Activated B cell treated with CpG ODN at 0.5 μM for 24 hours (primary cell): ENCODE measurements around the gene RAD51B. TPM values are rescaled to one million over a fixed set of nuclear protein-coding genes. Genes with fewer than 3 reads are reported as not detected.

Experiments
- ATAC-seq: fragments of 200-7000 bp; cut with Tn5 transposase; one replicate; pipeline ENCODE4 v1.10.0; 2021; ENCODE audit warnings: low read depth, mild to moderate bottlenecking, moderate library complexity
- CTCF ChIA-PET: fragments of 350-600 bp; sonication (Branson Sonifier 250); formaldehyde crosslinking; loops from one replicate; lab custom pipeline; 2021; ENCODE audit warnings: antibody characterized with exemption; lab: Charles Lee
- POLR2A ChIA-PET: fragments of 350-600 bp; sonication (Branson Sonifier 250); formaldehyde crosslinking; loops from one replicate; lab custom pipeline; 2021; ENCODE audit warnings: antibody characterized with exemption; lab: Charles Lee
- DNase-seq: peaks from one replicate; pipeline ENCODE4 v3.0.0; 2022
- H3K27ac Mint-ChIP-seq: one replicate; pipeline ENCODE4 v1.8.0; 2020; ENCODE audit warnings: mixed read lengths
- H3K27me3 Mint-ChIP-seq: one replicate; pipeline ENCODE4 v1.8.0; 2021; ENCODE audit warnings: mixed read lengths
- H3K36me3 Mint-ChIP-seq: one replicate; pipeline ENCODE4 v1.8.0; 2021; ENCODE audit warnings: low read depth, mixed read lengths
- H3K4me1 Mint-ChIP-seq: one replicate; pipeline ENCODE4 v1.8.0; 2021; ENCODE audit warnings: mixed read lengths
- H3K4me3 Mint-ChIP-seq: one replicate; pipeline ENCODE4 v1.8.0; 2020; ENCODE audit warnings: mild to moderate bottlenecking, mixed read lengths
- H3K9me3 Mint-ChIP-seq: one replicate; pipeline ENCODE4 v1.8.0; 2020; ENCODE audit warnings: mixed read lengths
- CTCF ChIP-seq: fragments of 200-600 bp; IDR thresholded peaks from one replicate; pipeline ENCODE4 v1.8.0; 2022; ENCODE audit warnings: antibody characterized with exemption, mild to moderate bottlenecking
- intact Hi-C: fragments of 100-400 bp; cut with micrococcal nuclease; formaldehyde crosslinking; loops from one replicate; pipeline ENCODE4 v1.15.1; 2024
- total RNA-seq: library from RNA; stranded (reverse); gene quantifications from 2 replicates; pipeline ENCODE4 v1.2.3, GENCODE V29; 2022

Gene RAD51B
- total RNA-seq, 1 donor from 2014 or later, result 53.9 TPM

GRCh38 chr14:68644101-68644500 is 824.5 kb downstream of the RAD51B start:
- intact Hi-C loops, result no loop called here
- H3K36me3 Mint-ChIP-seq, result peaks cover 8% of the 10 kb centered on the region
- no peak for DNase-seq
- TF ChIP-seq CTCF, result no peak
- ATAC-seq, result no peak
- H3K27me3 Mint-ChIP-seq, result no peaks in the 10 kb centered on the region
- ChIA-PET CTCF (interaction anchor here (1.4 kb wide), 1 partner anchor 11 kb away, joined by 4 read pairs; no protein-coding TSS in a partner anchor), POLR2A (interaction anchor here (1.9 kb wide), 1 partner anchor 15 kb away, joined by 11 read pairs; no protein-coding TSS in a partner anchor)
- no peaks in the 10 kb centered on the region for H3K4me1 Mint-ChIP-seq
- no peak overlapping the region for H3K27ac Mint-ChIP-seq
- H3K4me3 Mint-ChIP-seq, result no peak overlapping the region
- peaks cover 10% of the 10 kb centered on the region for H3K9me3 Mint-ChIP-seq

- DNase-seq (no peak), ATAC-seq (no peak)
- Mint-ChIP-seq H3K9me3 (peaks cover 10% of the 10 kb centered on the region), H3K27ac (no peak overlapping the region), H3K4me1 (no peaks in the 10 kb centered on the region), H3K27me3 (no peaks in the 10 kb centered on the region), H3K4me3 (no peak overlapping the region), H3K36me3 (peaks cover 7% of the 10 kb centered on the region)
- intact Hi-C loops, result no loop called here
- POLR2A ChIA-PET, result no interaction called here
- no peak for TF ChIP-seq CTCF
- CTCF ChIA-PET, result no interaction called here
These were observed 825.8 kb downstream of the RAD51B start for GRCh38 chr14:68645371-68645770.

- CTCF ChIA-PET, result interaction anchor here (0.7 kb wide), 1 partner anchor 15 kb away, joined by 3 read pairs; no protein-coding TSS in a partner anchor
- H3K9me3 Mint-ChIP-seq, result no peaks in the 10 kb centered on the region
- no peak for TF ChIP-seq CTCF
- POLR2A ChIA-PET, result interaction anchor here (0.8 to 1.3 kb wide), 3 partner anchors 13 to 143 kb away, joined by 3 read pairs; no protein-coding TSS in a partner anchor
- DNase-seq, result no peak
- no peaks in the 10 kb centered on the region for H3K4me1 Mint-ChIP-seq
- no peak overlapping the region for H3K27ac Mint-ChIP-seq
- ATAC-seq, result no peak
- H3K27me3 Mint-ChIP-seq, result no peaks in the 10 kb centered on the region
- intact Hi-C loops, result no loop called here
- no peak overlapping the region for H3K4me3 Mint-ChIP-seq
- H3K36me3 Mint-ChIP-seq, result no peaks in the 10 kb centered on the region
These were observed 830.1 kb downstream of the RAD51B start for GRCh38 chr14:68649476-68650189.

- no peak for DNase-seq
- H3K4me1 Mint-ChIP-seq, result peaks cover 5% of the 10 kb centered on the region
- H3K9me3 Mint-ChIP-seq, result no peaks in the 10 kb centered on the region
- ChIA-PET CTCF (interaction anchor here (0.7 kb wide), 1 partner anchor 14 kb away, joined by 3 read pairs; no protein-coding TSS in a partner anchor), POLR2A (no interaction called here)
- no peaks in the 10 kb centered on the region for H3K36me3 Mint-ChIP-seq
- intact Hi-C loops, result no loop called here
- no peak for ATAC-seq
- H3K27me3 Mint-ChIP-seq, result no peaks in the 10 kb centered on the region
- H3K27ac Mint-ChIP-seq, result no peak overlapping the region
- TF ChIP-seq CTCF, result no peak
- no peak overlapping the region for H3K4me3 Mint-ChIP-seq
These were observed 830.9 kb downstream of the RAD51B start for GRCh38 chr14:68650404-68650994.

- H3K36me3 Mint-ChIP-seq, result no peaks in the 10 kb centered on the region
- no peak overlapping the region for H3K27ac Mint-ChIP-seq
- peaks cover 11% of the 10 kb centered on the region for H3K4me1 Mint-ChIP-seq
- DNase-seq, result no peak
- CTCF ChIA-PET, result no interaction called here
- H3K4me3 Mint-ChIP-seq, result no peak overlapping the region
- POLR2A ChIA-PET, result interaction anchor here (0.6 kb wide), 1 partner anchor 10 kb away, joined by 4 read pairs; no protein-coding TSS in a partner anchor
- no peak for ATAC-seq
- TF ChIP-seq CTCF, result no peak
- no peaks in the 10 kb centered on the region for H3K27me3 Mint-ChIP-seq
- no peaks in the 10 kb centered on the region for H3K9me3 Mint-ChIP-seq
- intact Hi-C loops, result no loop called here
These were observed 831.5 kb downstream of the RAD51B start for GRCh38 chr14:68651075-68651474.
